Measurements from ENCODE around the gene CDV3. TPM values are rescaled to one million over a fixed set of nuclear protein-coding genes. Genes with fewer than 3 reads are reported as not detected.

CDV3 gene
- polyA plus RNA-seq, 2 of the 4 experiments (the other 2 are of a cell fraction) = 101 to 120 TPM

DNA sequence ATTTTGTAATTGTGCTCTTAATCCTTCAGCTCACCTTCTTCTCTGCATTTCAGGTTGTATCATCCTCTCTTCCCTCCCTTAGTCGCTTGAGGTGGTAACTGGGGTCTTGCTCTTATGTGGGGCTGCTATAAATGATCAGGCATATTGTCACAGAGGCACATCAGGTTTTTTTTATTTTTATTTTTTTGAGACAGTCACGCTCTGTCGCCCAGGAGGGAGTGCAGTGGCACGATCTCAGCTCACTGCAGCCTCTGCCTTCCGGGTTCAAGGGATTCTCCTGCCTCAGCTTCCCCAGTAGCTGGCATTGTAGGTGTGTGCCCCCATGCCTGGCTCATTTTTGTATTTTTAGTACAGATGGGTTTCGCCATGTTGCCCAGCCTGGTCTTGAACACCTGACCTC lies 9.9 kb downstream of the CDV3 start:
- no peak overlapping the region for H3K27ac ChIP-seq
- ATAC-seq (no peak), DNase-seq (ENCODE audit: low read depth in 1 of 2, low spot score in 1 of 2) (no peak), FAIRE-seq (no peak)
- 98% methylated on average over 6 of the region's 6 CpGs for WGBS (ENCODE audit: missing lambda C conversion rate)
- H3K9me3 ChIP-seq = no peaks in the 10 kb centered on the region
- H3K4me2 ChIP-seq = no peak overlapping the region
- TF ChIP-seq ZNF302 (CRISPR knock-in tag; IDR thresholded peaks at IDR 0.05) (no peak), NR3C1 (IDR thresholded peaks at IDR 0.05) (no peak), SREBF2 (IDR thresholded peaks at IDR 0.05) (no peak)
- TF ChIP-seq, protein P1, sequence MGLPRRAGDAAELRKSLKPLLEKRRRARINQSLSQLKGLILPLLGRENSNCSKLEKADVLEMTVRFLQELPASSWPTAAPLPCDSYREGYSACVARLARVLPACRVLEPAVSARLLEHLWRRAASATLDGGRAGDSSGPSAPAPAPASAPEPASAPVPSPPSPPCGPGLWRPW (IDR thresholded peaks at IDR 0.05) = no peak
- no peak overlapping the region for H3K4me3 ChIP-seq
- ChIA-PET POLR2A (no interaction called here), CTCF (no interaction called here)
- H3K4me1 ChIP-seq = peaks cover 19% of the 10 kb centered on the region

DNA sequence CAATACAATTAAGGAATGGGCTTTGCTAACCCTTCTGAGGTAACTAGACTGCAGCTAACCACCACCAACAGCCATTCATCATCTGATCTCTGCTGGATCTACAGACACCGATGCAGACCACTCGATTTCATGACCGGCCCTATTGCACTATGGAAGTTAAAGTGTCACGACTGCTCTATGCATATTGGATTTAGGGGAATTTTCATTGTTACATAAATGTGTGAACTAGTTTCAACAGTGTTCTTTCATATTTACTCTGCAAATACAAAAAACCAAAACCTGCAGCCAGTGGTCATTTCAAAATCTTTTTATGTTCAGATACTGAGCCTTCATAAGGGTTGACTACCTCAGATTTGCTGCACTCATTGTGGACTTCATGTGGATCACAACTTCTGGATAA lies 14.5 kb downstream of the CDV3 start:
- POLR2A ChIA-PET = interaction anchor here (0.9 kb wide), 1 partner anchor 10 kb away, joined by 4 read pairs; no protein-coding TSS in a partner anchor
- Histone ChIP-seq H3K4me2 (no peak overlapping the region), H3K27ac (no peak overlapping the region), H3K9me3 (no peaks in the 10 kb centered on the region), H3K4me1 (peaks cover 36% of the 10 kb centered on the region), H3K4me3 (no peak overlapping the region)
- CTCF ChIA-PET = interaction anchor here (2.0 kb wide), 1 partner anchor 10 kb away, joined by 5 read pairs; no protein-coding TSS in a partner anchor
- DNase-seq (ENCODE audit: low read depth in 1 of 2, low spot score in 1 of 2) (no peak), FAIRE-seq (no peak), ATAC-seq (no peak; a peak in 1 of 6 replicates)
- TF ChIP-seq, protein P2, sequence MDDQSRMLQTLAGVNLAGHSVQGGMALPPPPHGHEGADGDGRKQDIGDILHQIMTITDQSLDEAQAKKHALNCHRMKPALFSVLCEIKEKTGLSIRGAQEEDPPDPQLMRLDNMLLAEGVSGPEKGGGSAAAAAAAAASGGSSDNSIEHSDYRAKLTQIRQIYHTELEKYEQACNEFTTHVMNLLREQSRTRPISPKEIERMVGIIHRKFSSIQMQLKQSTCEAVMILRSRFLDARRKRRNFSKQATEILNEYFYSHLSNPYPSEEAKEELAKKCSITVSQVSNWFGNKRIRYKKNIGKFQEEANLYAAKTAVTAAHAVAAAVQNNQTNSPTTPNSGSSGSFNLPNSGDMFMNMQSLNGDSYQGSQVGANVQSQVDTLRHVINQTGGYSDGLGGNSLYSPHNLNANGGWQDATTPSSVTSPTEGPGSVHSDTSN (IDR thresholded peaks at IDR 0.05) = no peak
- TF ChIP-seq RNF2 (IDR thresholded peaks at IDR 0.05; ENCODE audit: borderline replicate concordance, low read depth) = no peak
- no peak for TF ChIP-seq CBX8 (IDR thresholded peaks at IDR 0.05)
- TF ChIP-seq GATA3 (IDR thresholded peaks at IDR 0.05; ENCODE audit: borderline replicate concordance) = no peak
- no peak for TF ChIP-seq KDM1A (IDR thresholded peaks at IDR 0.05; ENCODE audit: low read depth)
- TF ChIP-seq KDM5A (IDR thresholded peaks at IDR 0.05) = no peak
- TF ChIP-seq CBX2 (IDR thresholded peaks at IDR 0.05; ENCODE audit: borderline replicate concordance, low read depth) = no peak
- no peak for TF ChIP-seq CEBPB (IDR thresholded peaks at IDR 0.05)
- TF ChIP-seq HOXA7 (CRISPR knock-in tag; IDR thresholded peaks at IDR 0.05) = no peak
- TF ChIP-seq, protein P3, sequence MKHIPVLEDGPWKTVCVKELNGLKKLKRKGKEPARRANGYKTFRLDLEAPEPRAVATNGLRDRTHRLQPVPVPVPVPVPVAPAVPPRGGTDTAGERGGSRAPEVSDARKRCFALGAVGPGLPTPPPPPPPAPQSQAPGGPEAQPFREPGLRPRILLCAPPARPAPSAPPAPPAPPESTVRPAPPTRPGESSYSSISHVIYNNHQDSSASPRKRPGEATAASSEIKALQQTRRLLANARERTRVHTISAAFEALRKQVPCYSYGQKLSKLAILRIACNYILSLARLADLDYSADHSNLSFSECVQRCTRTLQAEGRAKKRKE (CRISPR knock-in tag; IDR thresholded peaks at IDR 0.05; ENCODE audit: low read depth) = no peak
- TF ChIP-seq, protein P4, sequence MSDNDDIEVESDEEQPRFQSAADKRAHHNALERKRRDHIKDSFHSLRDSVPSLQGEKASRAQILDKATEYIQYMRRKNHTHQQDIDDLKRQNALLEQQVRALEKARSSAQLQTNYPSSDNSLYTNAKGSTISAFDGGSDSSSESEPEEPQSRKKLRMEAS (IDR thresholded peaks at IDR 0.05) = no peak
- TF ChIP-seq BHLHE40 (IDR thresholded peaks at IDR 0.05; ENCODE audit: low read depth, low read length) = no peak
- TF ChIP-seq, protein P5, sequence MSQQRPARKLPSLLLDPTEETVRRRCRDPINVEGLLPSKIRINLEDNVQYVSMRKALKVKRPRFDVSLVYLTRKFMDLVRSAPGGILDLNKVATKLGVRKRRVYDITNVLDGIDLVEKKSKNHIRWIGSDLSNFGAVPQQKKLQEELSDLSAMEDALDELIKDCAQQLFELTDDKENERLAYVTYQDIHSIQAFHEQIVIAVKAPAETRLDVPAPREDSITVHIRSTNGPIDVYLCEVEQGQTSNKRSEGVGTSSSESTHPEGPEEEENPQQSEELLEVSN (IDR thresholded peaks at IDR 0.05; ENCODE audit: borderline replicate concordance, low read depth) = no peak
- TF ChIP-seq FOXS1 (CRISPR knock-in tag; IDR thresholded peaks at IDR 0.05) = no peak
- TF ChIP-seq NFE2L2 (conservative IDR thresholded peaks at IDR 0.05; ENCODE audit: low read length) = no peak
- no peak for TF ChIP-seq CHD2 (IDR thresholded peaks at IDR 0.05; ENCODE audit: low read length, partially characterized antibody)
- TF ChIP-seq, protein P6, sequence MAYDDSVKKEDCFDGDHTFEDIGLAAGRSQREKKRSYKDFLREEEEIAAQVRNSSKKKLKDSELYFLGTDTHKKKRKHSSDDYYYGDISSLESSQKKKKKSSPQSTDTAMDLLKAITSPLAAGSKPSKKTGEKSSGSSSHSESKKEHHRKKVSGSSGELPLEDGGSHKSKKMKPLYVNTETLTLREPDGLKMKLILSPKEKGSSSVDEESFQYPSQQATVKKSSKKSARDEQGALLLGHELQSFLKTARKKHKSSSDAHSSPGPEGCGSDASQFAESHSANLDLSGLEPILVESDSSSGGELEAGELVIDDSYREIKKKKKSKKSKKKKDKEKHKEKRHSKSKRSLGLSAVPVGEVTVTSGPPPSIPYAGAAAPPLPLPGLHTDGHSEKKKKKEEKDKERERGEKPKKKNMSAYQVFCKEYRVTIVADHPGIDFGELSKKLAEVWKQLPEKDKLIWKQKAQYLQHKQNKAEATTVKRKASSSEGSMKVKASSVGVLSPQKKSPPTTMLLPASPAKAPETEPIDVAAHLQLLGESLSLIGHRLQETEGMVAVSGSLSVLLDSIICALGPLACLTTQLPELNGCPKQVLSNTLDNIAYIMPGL (CRISPR knock-in tag; IDR thresholded peaks at IDR 0.05; ENCODE audit: borderline replicate concordance) = no peak
- WGBS (ENCODE audit: missing lambda C conversion rate) = 85% methylated on average over 4 of the region's 4 CpGs

Data from A549 (cell line).